Skeletal muscle cell (primary cell): ENCODE measurements around the gene FGD3.

Source experiments
- DNase-seq: peaks from one replicate; pipeline ENCODE4 v3.0.0-alpha.2; 2010; ENCODE audit warnings: low read depth
- H3K4me3 ChIP-seq: 2 replicates; pipeline ENCODE4 v1.5.1; 2011; ENCODE audit warnings: low read depth, mild to moderate bottlenecking, control low read depth, low read length, moderate library complexity

The FGD3 gene

GRCh38 chr9:93059715-93060578 lies 112.6 kb downstream of the FGD3 start:
- no peak for DNase-seq
- H3K4me3 ChIP-seq: no peak overlapping the region

DNA sequence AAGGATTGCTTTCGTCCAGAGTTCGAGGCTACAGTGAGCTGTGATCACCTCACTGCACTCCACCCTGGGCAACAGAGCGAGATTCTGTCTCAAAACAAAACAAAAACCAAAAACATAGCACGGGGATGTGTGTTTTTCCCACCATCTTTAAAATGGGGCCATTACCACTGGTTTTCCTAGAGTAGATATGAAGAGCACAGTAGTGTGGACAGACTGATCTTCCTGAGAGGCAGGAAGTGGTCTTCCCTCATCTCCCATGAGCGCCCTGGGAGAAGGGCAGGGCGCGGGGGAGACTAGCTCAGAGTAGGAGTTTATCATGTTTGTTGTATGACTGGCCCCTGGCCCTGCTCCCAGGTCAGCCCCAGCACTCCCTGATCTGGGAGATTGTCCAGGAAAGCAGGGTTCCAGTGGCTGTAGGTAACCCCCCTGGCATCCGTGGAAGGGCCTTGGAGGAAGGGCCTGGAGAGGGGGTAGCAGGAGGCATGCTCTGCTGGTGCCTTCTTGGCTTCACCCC lies 113.5 kb downstream of the FGD3 start:
- H3K4me3 ChIP-seq: no peak overlapping the region
- no peak for DNase-seq

GRCh38 chr9:93061260-93061751 lies 114.0 kb downstream of the FGD3 start:
- H3K4me3 ChIP-seq: no peak overlapping the region
- no peak for DNase-seq

GRCh38 chr9:93061791-93062763 lies 114.8 kb downstream of the FGD3 start:
- H3K4me3 ChIP-seq: no peak overlapping the region
- no peak for DNase-seq

- H3K4me3 ChIP-seq: no peak overlapping the region
- no peak for DNase-seq
These were observed 117.2 kb downstream of the FGD3 start for GRCh38 chr9:93064392-93065134.

GRCh38 chr9:93065135-93065720 lies 117.9 kb downstream of the FGD3 start:
- no peak for DNase-seq
- H3K4me3 ChIP-seq: no peak overlapping the region

DNA sequence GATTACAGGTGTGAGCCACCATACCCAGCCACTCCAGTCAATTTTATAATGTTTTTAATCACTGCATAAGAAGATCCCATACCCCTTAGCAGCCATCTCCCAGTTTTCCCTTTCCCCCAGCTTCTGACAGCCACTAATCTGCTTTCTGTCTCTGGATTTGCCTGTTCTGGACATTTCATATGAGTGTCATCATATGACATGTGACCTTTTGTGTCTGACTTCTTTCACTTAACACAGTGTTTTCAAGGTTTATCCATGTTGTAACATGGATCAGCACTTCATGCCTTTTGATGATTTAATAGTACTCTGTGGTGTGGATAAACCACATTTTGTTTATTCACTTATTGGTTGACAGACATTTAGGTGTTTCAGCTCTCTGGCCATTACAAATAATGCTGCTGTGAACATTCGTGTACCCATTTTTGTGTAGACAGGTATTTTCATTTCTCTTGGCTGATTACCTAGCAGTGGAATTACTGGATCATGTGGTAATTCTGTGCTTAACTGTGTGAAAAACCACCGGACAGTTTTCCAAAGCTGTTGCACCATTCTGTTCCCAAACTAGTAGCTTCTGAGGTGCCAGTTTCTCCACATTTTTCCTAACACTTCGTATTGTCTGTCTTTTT lies 119.8 kb downstream of the FGD3 start:
- no peak for DNase-seq

GRCh38 chr9:93068956-93069355 lies 121.6 kb downstream of the FGD3 start:
- H3K4me3 ChIP-seq: no peak overlapping the region
- DNase-seq: no peak

More for the DNA sequence above, 119.8 kb downstream of the FGD3 start:
- H3K4me3 ChIP-seq: no peak overlapping the region

DNA sequence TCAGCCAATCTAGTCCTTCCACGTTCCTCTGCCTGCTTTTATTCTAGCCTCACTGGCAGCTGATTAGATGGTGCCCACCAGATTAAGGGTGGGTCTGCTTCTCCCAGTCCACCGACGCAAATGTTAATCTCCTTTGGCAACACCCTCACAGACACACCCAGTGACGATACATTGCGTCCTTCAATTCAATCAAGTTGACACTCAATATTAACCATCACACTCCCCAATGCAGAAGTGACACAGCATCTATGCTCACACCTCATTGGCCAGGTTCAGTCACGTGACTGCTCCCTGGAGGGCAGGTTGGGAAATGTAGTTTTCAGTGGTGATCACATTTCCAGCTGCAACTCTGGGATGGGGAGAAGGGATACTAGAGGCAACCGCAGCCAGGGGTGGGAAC lies 124.1 kb downstream of the FGD3 start:
- no peak overlapping the region for H3K4me3 ChIP-seq
- no peak for DNase-seq

- no peak for DNase-seq
- H3K4me3 ChIP-seq: no peak overlapping the region
These were observed 125.1 kb downstream of the FGD3 start for GRCh38 chr9:93072383-93072795.

DNA sequence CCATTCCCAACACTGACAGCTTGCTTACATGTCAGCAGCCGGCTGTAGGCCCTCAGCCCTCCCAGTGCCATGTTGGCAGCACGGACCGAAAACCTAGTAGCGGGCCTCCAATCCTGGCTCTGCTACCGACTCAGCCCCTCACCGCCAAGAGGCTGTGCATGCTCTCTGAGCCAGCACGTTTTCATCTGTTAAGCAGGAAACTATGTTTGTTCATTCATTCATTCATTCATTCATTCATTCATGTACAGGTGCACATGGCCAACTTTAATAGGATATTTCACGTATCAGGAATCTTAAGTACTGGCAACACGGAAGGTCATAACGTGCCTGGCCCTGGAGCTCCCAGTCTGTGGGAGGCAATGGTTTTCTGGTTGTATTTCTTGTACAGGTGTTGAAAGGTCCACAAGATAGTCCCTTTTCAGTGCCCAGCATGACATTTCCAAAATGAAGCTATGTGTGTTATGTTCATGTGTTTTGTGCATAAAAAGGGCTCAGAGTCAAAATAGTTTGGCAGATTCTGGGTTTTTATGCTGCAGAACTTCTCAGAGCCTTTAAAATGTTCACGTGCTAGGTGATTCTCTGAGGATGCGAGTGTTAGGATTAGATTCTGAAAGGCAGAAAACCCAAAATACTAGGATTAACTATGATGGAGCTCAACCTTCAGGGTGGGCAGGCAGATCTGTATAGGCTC lies 128.9 kb downstream of the FGD3 start:
- no peak for DNase-seq
- no peak overlapping the region for H3K4me3 ChIP-seq

- H3K4me3 ChIP-seq: no peak overlapping the region
- DNase-seq: no peak
These were observed 129.4 kb downstream of the FGD3 start for GRCh38 chr9:93076792-93077128.

DNA sequence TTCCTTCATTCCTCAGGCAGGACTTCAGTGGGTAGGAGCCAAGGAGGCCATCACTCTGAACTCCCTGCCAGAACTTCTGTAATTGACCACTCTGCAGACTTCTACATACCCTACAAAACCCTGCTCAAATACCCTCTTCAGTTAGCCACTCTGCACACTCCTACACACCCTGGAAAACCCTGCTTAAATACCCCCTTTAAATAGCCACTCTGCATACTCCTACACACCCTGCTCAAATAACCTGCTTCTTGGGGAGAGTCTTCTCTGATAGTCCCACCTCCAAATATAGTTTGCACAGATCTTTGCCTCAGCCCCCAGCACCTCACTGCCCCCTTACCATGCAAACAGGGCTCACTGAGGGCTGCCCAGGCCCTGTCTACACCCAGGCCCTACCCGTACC lies 130.0 kb downstream of the FGD3 start:
- no peak overlapping the region for H3K4me3 ChIP-seq
- DNase-seq: no peak

DNA sequence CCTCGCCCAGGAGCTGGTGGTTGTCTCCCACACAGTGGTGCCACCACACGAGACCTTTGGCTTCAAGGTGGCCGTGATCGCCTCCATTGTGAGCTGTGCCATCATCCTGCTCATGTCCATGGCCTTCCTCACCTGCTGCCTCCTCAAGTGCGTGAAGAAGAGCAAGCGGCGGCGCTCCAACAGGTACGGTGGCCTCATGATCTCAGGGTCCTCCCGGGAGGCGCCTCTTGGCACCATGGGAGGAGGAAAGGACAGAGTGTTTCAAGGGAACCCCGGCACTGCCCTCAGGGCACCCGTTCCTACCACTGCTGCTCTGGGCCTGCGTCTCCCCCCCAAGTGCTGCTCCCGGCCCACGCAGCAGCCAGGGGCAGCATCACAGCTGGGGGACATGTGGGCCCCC lies 130.5 kb downstream of the FGD3 start:
- H3K4me3 ChIP-seq: no peak overlapping the region
- no peak for DNase-seq

DNA sequence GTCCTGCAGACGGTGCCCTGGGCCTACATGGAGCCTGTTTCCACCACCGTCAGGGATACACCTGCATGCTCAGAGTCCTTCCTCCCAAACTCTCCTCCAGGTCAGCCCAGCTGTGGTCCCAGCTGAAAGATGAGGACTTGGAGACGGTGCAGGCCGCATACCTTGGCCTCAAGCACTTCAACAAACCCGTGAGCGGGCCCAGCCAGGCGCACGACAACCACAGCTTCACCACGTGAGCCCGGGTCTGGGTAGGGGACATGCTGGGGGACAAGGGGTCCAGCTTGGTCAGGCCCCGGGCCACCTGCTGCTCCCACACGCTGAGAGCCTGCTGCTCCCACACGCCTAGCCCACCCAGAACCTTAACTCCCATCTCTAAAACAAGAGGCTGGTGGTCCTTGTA lies 132.0 kb downstream of the FGD3 start:
- no peak overlapping the region for H3K4me3 ChIP-seq
- no peak for DNase-seq

- no peak overlapping the region for H3K4me3 ChIP-seq
- no peak for DNase-seq
These were observed 133.1 kb downstream of the FGD3 start for GRCh38 chr9:93080406-93080805.

DNA sequence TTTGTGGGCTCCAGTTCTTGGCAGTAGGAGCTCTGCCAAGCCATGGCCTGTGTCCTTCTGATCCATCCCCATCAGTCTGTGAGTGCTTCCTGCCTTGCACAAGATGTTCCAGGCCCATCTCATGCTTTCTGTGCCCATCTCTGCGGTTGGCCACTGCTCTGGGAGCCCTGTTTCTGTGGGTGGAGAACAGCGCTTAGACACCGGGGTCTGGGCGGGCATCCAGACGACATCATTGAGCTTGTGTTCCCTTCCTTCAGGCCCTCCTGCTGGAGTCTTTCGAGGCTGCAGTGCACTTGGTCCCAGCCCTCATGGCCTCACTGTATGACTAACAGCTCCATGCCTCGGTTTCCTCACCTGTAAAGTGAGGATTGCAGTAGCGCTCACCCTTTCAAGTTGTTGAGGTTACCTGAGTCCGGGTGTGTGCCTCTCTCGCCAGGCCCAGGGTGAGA lies 133.8 kb downstream of the FGD3 start:
- no peak for DNase-seq
- no peak overlapping the region for H3K4me3 ChIP-seq

GRCh38 chr9:93081931-93082330 lies 134.6 kb downstream of the FGD3 start:
- no peak for DNase-seq

More at GRCh38 chr9:93081931-93082330, 134.6 kb downstream of the FGD3 start:
- no peak overlapping the region for H3K4me3 ChIP-seq
